NB4 (cell line): ENCODE results near the gene RHOT1.

Experiments used
- MYC ChIP-seq: IDR thresholded peaks from 2 replicates; pipeline ENCODE4 v1.6.1; 2011; ENCODE audit warnings: low read depth, low read length
- POLR2A ChIP-seq: IDR thresholded peaks from 2 replicates; pipeline ENCODE4 v1.6.1; 2011; ENCODE audit warnings: mild to moderate bottlenecking; ENCODE audit not compliant: insufficient read length; ENCODE audit errors: extremely low read depth
- TF ChIP-seq, protein P1 (sequence below): IDR thresholded peaks from one replicate; pipeline ENCODE4 v1.5.1; 2012; ENCODE audit warnings: low read depth, low read length
- TF ChIP-seq, protein P2 (sequence below): IDR thresholded peaks from 2 replicates; pipeline ENCODE4 v1.6.1; 2011; ENCODE audit warnings: low read depth, low read length

- TF ChIP-seq POLR2A (no peak), MYC (no peak)
- TF ChIP-seq, protein P1, sequence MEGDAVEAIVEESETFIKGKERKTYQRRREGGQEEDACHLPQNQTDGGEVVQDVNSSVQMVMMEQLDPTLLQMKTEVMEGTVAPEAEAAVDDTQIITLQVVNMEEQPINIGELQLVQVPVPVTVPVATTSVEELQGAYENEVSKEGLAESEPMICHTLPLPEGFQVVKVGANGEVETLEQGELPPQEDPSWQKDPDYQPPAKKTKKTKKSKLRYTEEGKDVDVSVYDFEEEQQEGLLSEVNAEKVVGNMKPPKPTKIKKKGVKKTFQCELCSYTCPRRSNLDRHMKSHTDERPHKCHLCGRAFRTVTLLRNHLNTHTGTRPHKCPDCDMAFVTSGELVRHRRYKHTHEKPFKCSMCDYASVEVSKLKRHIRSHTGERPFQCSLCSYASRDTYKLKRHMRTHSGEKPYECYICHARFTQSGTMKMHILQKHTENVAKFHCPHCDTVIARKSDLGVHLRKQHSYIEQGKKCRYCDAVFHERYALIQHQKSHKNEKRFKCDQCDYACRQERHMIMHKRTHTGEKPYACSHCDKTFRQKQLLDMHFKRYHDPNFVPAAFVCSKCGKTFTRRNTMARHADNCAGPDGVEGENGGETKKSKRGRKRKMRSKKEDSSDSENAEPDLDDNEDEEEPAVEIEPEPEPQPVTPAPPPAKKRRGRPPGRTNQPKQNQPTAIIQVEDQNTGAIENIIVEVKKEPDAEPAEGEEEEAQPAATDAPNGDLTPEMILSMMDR = no peak
- TF ChIP-seq, protein P2, sequence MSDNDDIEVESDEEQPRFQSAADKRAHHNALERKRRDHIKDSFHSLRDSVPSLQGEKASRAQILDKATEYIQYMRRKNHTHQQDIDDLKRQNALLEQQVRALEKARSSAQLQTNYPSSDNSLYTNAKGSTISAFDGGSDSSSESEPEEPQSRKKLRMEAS = no peak
Observed at GRCh38 chr17:32143527-32143870, 1.2 kb downstream of the RHOT1 start.
